ENCODE data around the gene COX7A2. TPM values are rescaled to one million over a fixed set of nuclear protein-coding genes. Genes with fewer than 3 reads are reported as not detected.

The COX7A2 gene
- total RNA-seq, 1 donor from 2014 or later, result 330 TPM

GRCh38 chr6:75203721-75204120 is 39.9 kb downstream of the COX7A2 start:
- TF ChIP-seq EZH2 (IDR thresholded peaks at IDR 0.05) (no peak), EZH2phosphoT487 (IDR thresholded peaks at IDR 0.05) (no peak)
- TF ChIP-seq, protein P1, sequence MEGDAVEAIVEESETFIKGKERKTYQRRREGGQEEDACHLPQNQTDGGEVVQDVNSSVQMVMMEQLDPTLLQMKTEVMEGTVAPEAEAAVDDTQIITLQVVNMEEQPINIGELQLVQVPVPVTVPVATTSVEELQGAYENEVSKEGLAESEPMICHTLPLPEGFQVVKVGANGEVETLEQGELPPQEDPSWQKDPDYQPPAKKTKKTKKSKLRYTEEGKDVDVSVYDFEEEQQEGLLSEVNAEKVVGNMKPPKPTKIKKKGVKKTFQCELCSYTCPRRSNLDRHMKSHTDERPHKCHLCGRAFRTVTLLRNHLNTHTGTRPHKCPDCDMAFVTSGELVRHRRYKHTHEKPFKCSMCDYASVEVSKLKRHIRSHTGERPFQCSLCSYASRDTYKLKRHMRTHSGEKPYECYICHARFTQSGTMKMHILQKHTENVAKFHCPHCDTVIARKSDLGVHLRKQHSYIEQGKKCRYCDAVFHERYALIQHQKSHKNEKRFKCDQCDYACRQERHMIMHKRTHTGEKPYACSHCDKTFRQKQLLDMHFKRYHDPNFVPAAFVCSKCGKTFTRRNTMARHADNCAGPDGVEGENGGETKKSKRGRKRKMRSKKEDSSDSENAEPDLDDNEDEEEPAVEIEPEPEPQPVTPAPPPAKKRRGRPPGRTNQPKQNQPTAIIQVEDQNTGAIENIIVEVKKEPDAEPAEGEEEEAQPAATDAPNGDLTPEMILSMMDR (IDR thresholded peaks at IDR 0.05), result no peak
- peaks cover 38% of the 10 kb centered on the region for H3F3A ChIP-seq (ENCODE audit: low read depth)
- H3K4me1 Mint-ChIP-seq, result peaks cover 41% of the 10 kb centered on the region

GRCh38 chr6:75202676-75203131 is 40.9 kb downstream of the COX7A2 start:
- H4K20me1 ChIP-seq (ENCODE audit: low read depth), result peaks cover 22% of the 10 kb centered on the region
- TF ChIP-seq EZH2phosphoT487 (IDR thresholded peaks at IDR 0.05) (no peak), EZH2 (IDR thresholded peaks at IDR 0.05) (no peak)
- TF ChIP-seq, protein P1 (IDR thresholded peaks at IDR 0.05), result no peak
- H2AFZ ChIP-seq (replicated peaks), result no peak overlapping the region
- H3K27me3 Mint-ChIP-seq (ENCODE audit: insufficient read depth, low read depth), result peaks cover 60% of the 10 kb centered on the region
- H3K27me3 ChIP-seq, result peaks cover 78% of the 10 kb centered on the region
- no peak overlapping the region for H3K9ac ChIP-seq
- H3K4me1 Mint-ChIP-seq, result peaks cover 32% of the 10 kb centered on the region
- no peak overlapping the region for H3K27ac Mint-ChIP-seq
- no peaks in the 10 kb centered on the region for H3K36me3 ChIP-seq
- no peaks in the 10 kb centered on the region for H3K9me3 ChIP-seq (ENCODE audit: low read depth)
- H3K79me2 ChIP-seq (ENCODE audit: low read depth), result no peaks in the 10 kb centered on the region
- H3K4me3 Mint-ChIP-seq, result peak overlapping the region; percentile 83
- peak overlapping the region; percentile 88 for H3K4me2 ChIP-seq
- no peak overlapping the region for H3K27ac ChIP-seq
- peak; percentile 21 for DNase-seq (ENCODE audit: low spot score)
- H3K4me3 ChIP-seq, result peak overlapping the region; percentile 54
- peaks cover 14% of the 10 kb centered on the region for H3K4me1 ChIP-seq
- H3K9me3 Mint-ChIP-seq, result peaks cover 3% of the 10 kb centered on the region
- peaks cover 31% of the 10 kb centered on the region for H3F3A ChIP-seq (ENCODE audit: low read depth)
- no peaks in the 10 kb centered on the region for H3K36me3 Mint-ChIP-seq

More at GRCh38 chr6:75203721-75204120, 39.9 kb downstream of the COX7A2 start:
- no peaks in the 10 kb centered on the region for H3K9me3 ChIP-seq (ENCODE audit: low read depth)
- H4K20me1 ChIP-seq (ENCODE audit: low read depth), result peaks cover 22% of the 10 kb centered on the region
- Mint-ChIP-seq H3K9me3 (peaks cover 3% of the 10 kb centered on the region), H3K27ac (no peak overlapping the region), H3K4me3 (peak overlapping the region; percentile 82), H3K36me3 (no peaks in the 10 kb centered on the region), H3K27me3 (ENCODE audit: insufficient read depth, low read depth) (peaks cover 70% of the 10 kb centered on the region)
- H3K36me3 ChIP-seq, result no peaks in the 10 kb centered on the region
- H3K27me3 ChIP-seq, result peaks cover 88% of the 10 kb centered on the region
- DNase-seq (ENCODE audit: low spot score), result no peak
- H3K4me1 ChIP-seq, result peaks cover 21% of the 10 kb centered on the region
- no peak overlapping the region for H3K9ac ChIP-seq
- no peak overlapping the region for H3K4me3 ChIP-seq
- H3K79me2 ChIP-seq (ENCODE audit: low read depth), result no peaks in the 10 kb centered on the region
- H2AFZ ChIP-seq (replicated peaks), result no peak overlapping the region
- no peak overlapping the region for H3K27ac ChIP-seq
- peak overlapping the region; percentile 33 for H3K4me2 ChIP-seq

GRCh38 chr6:75201901-75202672 is 41.5 kb downstream of the COX7A2 start:
- Histone ChIP-seq H3K4me1 (peaks cover 14% of the 10 kb centered on the region), H3K9ac (no peak overlapping the region), H3K9me3 (ENCODE audit: low read depth) (no peaks in the 10 kb centered on the region), H3K36me3 (no peaks in the 10 kb centered on the region), H2AFZ (replicated peaks) (peak overlapping the region; percentile 80), H3K4me3 (peak overlapping the region; percentile 54), H3K79me2 (ENCODE audit: low read depth) (no peaks in the 10 kb centered on the region), H3F3A (ENCODE audit: low read depth) (peaks cover 30% of the 10 kb centered on the region), H3K27me3 (peaks cover 72% of the 10 kb centered on the region), H3K27ac (no peak overlapping the region), H4K20me1 (ENCODE audit: low read depth) (peaks cover 22% of the 10 kb centered on the region), H3K4me2 (peak overlapping the region; percentile 88)
- peak; percentile 74 for DNase-seq (ENCODE audit: low spot score)
- TF ChIP-seq EZH2phosphoT487 (IDR thresholded peaks at IDR 0.05) (peak; percentile 75), EZH2 (IDR thresholded peaks at IDR 0.05) (peak; percentile 77)
- TF ChIP-seq, protein P1 (IDR thresholded peaks at IDR 0.05), result peak; percentile 45
- H3K27me3 Mint-ChIP-seq (ENCODE audit: insufficient read depth, low read depth), result peaks cover 54% of the 10 kb centered on the region
- no peaks in the 10 kb centered on the region for H3K36me3 Mint-ChIP-seq
- H3K4me3 Mint-ChIP-seq, result peak overlapping the region; percentile 83
- H3K9me3 Mint-ChIP-seq, result no peaks in the 10 kb centered on the region
- no peak overlapping the region for H3K27ac Mint-ChIP-seq
- peaks cover 27% of the 10 kb centered on the region for H3K4me1 Mint-ChIP-seq

Measured in neural progenitor cell (in vitro differentiated cells).